Measurements from ENCODE around the gene SH2D4B. TPM values are rescaled to one million over a fixed set of nuclear protein-coding genes. Genes with fewer than 3 reads are reported as not detected.

Gene SH2D4B
- polyA plus RNA-seq, 1 experiment, result not detected

DNA sequence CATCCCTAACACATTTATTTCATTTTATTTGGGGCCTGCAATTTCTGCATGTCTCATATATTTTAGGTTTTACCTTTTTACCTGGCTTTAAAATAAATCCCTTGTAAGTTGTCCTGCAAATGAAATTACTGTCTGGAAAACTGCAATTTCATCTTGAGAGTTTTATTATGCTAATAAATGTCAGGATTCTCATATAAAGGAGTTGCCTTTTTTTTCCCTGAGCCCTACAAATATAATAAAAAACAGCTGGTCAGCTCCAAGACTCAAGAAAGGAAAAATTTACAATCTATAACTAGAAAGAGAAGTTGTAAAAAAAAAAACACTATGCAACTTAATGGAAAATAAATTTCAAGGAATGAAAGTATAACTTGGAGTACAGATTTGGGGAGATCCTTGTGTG lies 108.7 kb downstream of the SH2D4B start:
- ChIA-PET CTCF (interaction anchor here (7.9 kb wide), 1 partner anchor 17 kb away, joined by 67 read pairs; no protein-coding TSS in a partner anchor), POLR2A (no interaction called here)
- H3K4me3 ChIP-seq (ENCODE audit: low read depth, low read length), result no peak overlapping the region
- DNase-seq (ENCODE audit: low read depth, low spot score), result no peak
- no peaks in the 10 kb centered on the region for H3K9me3 ChIP-seq (ENCODE audit: control insufficient read depth, insufficient read depth, low read length)
- TF ChIP-seq, protein P1, sequence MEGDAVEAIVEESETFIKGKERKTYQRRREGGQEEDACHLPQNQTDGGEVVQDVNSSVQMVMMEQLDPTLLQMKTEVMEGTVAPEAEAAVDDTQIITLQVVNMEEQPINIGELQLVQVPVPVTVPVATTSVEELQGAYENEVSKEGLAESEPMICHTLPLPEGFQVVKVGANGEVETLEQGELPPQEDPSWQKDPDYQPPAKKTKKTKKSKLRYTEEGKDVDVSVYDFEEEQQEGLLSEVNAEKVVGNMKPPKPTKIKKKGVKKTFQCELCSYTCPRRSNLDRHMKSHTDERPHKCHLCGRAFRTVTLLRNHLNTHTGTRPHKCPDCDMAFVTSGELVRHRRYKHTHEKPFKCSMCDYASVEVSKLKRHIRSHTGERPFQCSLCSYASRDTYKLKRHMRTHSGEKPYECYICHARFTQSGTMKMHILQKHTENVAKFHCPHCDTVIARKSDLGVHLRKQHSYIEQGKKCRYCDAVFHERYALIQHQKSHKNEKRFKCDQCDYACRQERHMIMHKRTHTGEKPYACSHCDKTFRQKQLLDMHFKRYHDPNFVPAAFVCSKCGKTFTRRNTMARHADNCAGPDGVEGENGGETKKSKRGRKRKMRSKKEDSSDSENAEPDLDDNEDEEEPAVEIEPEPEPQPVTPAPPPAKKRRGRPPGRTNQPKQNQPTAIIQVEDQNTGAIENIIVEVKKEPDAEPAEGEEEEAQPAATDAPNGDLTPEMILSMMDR (IDR thresholded peaks at IDR 0.05; ENCODE audit: low read depth, low read length), result no peak
- H3K27ac ChIP-seq (ENCODE audit: low read depth, low read length), result no peak overlapping the region
- no peaks in the 10 kb centered on the region for H3K27me3 ChIP-seq (ENCODE audit: control insufficient read depth, insufficient read depth, low read length)

DNA sequence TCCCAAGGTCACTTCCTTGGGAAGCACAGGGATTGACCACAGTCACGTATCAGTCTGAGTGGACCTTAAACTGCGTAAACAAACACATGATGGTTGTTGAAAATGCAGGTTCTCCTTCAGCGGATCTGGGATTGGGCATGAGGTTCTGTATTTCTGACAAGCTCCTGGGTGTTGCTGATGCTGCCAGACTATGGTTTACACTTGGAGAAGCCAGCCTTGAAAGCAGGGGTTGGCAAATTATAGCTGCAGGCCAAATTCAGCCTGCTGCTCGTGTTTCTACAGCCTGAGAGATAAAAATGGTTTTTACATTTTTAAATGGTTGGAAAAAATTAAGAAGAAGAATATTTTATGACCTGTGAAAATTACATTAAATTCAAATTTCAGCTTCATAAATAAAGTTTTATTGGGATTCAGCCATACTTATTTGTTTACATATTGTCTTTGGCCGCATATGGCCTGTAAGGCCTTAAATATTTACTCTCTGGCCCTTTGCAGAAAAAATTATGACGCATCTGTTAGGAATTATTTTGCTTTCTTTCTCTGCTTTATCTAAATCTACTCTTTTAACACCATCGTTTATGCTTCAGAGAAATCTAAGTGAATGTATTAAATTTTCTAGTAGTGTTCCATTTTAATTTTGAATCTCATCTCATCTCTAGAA lies 109.6 kb downstream of the SH2D4B start:
- H3K27me3 ChIP-seq (ENCODE audit: control insufficient read depth, insufficient read depth, low read length), result no peaks in the 10 kb centered on the region
- H3K9me3 ChIP-seq (ENCODE audit: control insufficient read depth, insufficient read depth, low read length), result no peaks in the 10 kb centered on the region
- TF ChIP-seq, protein P1 (IDR thresholded peaks at IDR 0.05; ENCODE audit: low read depth, low read length), result no peak
- ChIA-PET POLR2A (no interaction called here), CTCF (interaction anchor here (7.9 kb wide), 1 partner anchor 16 kb away, joined by 67 read pairs; no protein-coding TSS in a partner anchor)
- no peak overlapping the region for H3K27ac ChIP-seq (ENCODE audit: low read depth, low read length)
- H3K4me3 ChIP-seq (ENCODE audit: low read depth, low read length), result no peak overlapping the region
- DNase-seq (ENCODE audit: low read depth, low spot score), result no peak

DNA sequence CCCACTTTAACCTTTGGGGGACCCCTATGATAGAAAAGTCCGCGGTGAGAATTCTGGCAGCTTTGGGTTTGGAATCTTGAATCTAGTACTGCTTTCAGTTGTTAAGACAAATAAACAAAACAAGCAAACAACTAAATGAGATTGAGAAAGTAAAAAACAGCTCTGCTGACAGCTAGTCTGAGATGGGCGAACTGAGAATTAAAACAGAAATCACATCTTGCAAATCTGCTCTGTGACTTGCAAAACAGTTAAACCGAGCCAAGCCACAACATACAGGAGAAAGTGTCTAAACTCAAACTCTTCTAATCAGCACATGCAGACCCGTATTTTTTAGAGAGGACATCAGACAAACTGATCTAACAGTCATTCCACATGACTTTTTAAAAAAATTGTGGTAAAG lies 110.4 kb downstream of the SH2D4B start:
- ChIA-PET POLR2A (no interaction called here), CTCF (interaction anchor here (7.9 kb wide), 1 partner anchor 15 kb away, joined by 67 read pairs; no protein-coding TSS in a partner anchor)
- DNase-seq (ENCODE audit: low read depth, low spot score), result no peak
- Histone ChIP-seq H3K27ac (ENCODE audit: low read depth, low read length) (no peak overlapping the region), H3K4me3 (ENCODE audit: low read depth, low read length) (no peak overlapping the region), H3K27me3 (ENCODE audit: control insufficient read depth, insufficient read depth, low read length) (no peaks in the 10 kb centered on the region), H3K9me3 (ENCODE audit: control insufficient read depth, insufficient read depth, low read length) (no peaks in the 10 kb centered on the region)
- TF ChIP-seq, protein P1 (IDR thresholded peaks at IDR 0.05; ENCODE audit: low read depth, low read length), result no peak

DNA sequence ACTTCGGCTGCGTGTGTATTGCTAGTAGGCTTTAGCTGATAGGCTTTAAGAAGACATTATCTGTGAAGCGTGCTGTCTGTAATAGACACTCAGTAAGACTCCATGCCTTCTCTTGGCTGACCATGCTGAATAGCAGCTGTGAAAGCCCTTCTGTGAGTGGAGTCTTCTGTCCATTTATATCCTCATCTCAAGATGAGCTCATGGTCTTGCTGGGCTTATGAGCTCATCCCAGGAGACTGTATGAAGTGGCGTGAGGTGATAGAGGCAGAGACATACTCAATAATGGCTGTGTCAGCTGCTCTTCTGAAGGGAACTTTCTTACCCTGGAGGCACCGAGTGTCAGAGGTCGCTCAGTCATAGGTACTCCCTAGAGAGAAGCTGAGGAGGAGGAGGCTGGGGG lies 111.5 kb downstream of the SH2D4B start:
- Histone ChIP-seq H3K4me3 (ENCODE audit: low read depth, low read length) (no peak overlapping the region), H3K27ac (ENCODE audit: low read depth, low read length) (no peak overlapping the region), H3K27me3 (ENCODE audit: control insufficient read depth, insufficient read depth, low read length) (no peaks in the 10 kb centered on the region), H3K9me3 (ENCODE audit: control insufficient read depth, insufficient read depth, low read length) (no peaks in the 10 kb centered on the region)
- TF ChIP-seq, protein P1 (IDR thresholded peaks at IDR 0.05; ENCODE audit: low read depth, low read length), result no peak
- ChIA-PET CTCF (interaction anchor here (1.0 to 7.9 kb wide), 2 partner anchors 14 to 51 kb away, joined by 3 to 67 read pairs; no protein-coding TSS in a partner anchor), POLR2A (no interaction called here)
- no peak for DNase-seq (ENCODE audit: low read depth, low spot score)

DNA sequence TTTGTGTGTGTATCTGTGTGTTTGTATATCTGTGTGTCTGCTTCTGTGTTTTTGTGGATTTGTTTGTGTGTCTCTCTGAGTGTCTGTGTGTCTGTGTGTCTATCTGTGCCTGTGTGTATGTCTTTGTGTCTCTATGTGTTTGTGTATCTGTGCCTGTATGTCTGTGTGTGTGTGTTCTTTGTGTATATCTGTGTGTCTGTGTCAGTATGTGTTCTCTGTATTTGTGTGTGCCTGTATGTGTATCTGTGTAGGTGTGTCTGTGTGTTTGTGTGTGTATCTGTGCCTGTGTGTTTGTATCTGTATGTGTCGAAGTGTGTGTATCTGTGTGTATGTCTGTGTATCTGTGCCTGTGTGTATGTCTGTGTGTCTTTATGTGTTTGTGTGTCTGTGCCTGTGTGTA lies 118.2 kb downstream of the SH2D4B start:
- POLR2A ChIA-PET, result no interaction called here

More for the DNA sequence above, 118.2 kb downstream of the SH2D4B start:
- Histone ChIP-seq H3K9me3 (ENCODE audit: control insufficient read depth, insufficient read depth, low read length) (peaks cover 15% of the 10 kb centered on the region), H3K27ac (ENCODE audit: low read depth, low read length) (no peak overlapping the region), H3K27me3 (ENCODE audit: control insufficient read depth, insufficient read depth, low read length) (no peaks in the 10 kb centered on the region), H3K4me3 (ENCODE audit: low read depth, low read length) (no peak overlapping the region)
- TF ChIP-seq, protein P1 (IDR thresholded peaks at IDR 0.05; ENCODE audit: low read depth, low read length), result no peak
- CTCF ChIA-PET, result no interaction called here
- no peak for DNase-seq (ENCODE audit: low read depth, low spot score)
